Upper lobe of left lung (tissue), 4 donors: ENCODE data around the gene PLCXD1.

ENCODE experiments used
- CTCF ChIP-seq, 6 experiments: fragments of 450-650 bp in 4 of 6; fragments of 200-600 bp in 2 of 6; sonication (generic) in 2 of 6; IDR thresholded peaks; one replicate each; pipeline ENCODE4 v1.5.1; 2016 to 2019; ENCODE audit warnings: antibody characterized with exemption in 6 of 6
- POLR2AphosphoS5 ChIP-seq, 2 donors: sonication (generic); formaldehyde crosslinking; IDR thresholded peaks; one replicate each; pipeline ENCODE4 v1.5.1; 2017; ENCODE audit warnings: antibody characterized with exemption in 2 of 2

DNA sequence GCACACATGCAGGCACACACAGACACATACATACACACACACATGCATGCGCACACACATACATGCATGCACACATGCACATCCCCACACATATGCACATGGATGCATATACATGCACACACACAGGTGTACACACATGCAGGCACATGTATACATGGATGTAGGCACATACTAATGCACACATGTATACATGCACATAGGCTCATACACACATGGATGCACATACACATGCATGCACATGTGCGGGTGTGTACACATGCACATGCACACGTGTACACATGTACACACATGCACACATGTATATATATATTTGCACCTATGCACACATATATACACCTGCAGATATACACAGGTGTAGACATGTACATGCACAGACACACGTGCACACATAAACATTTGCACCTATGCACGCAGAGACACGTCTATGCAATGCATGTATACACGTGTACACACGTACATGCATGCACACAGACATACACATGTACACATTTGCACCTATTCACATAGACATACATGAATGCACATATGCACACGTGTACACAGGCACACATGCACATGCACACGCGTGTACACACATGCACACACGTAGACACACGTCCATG, 4.0 kb downstream of the PLCXD1 start:
- TF ChIP-seq POLR2AphosphoS5 (IDR thresholded peaks at IDR 0.05) (no peak), CTCF (IDR thresholded peaks at IDR 0.05) (no peak)
